ENCODE measurements around the gene CAMK2B. TPM values are rescaled to one million over a fixed set of nuclear protein-coding genes. Genes with fewer than 3 reads are reported as not detected.
A peak's percentile ranks its signal among the peaks of the same experiment; 100 is the strongest.

The CAMK2B gene
- total and polyA plus RNA-seq, 12 donors = 30.8 to 152 (median 113) TPM

GRCh38 chr7:44294325-44295069 lies 30.9 kb downstream of the CAMK2B start:
- intact Hi-C loops (cut with DNase I) = loop anchor here in 2 of 10 donors (5.0 kb wide), 1 partner anchor 37 kb away; no protein-coding TSS in a partner anchor
- no peak for TF ChIP-seq CTCF (IDR thresholded peaks at IDR 0.05)
- Histone ChIP-seq H3K9me3 (no peaks in the 10 kb centered on the region), H3K4me3 (no peak overlapping the region), H3K27me3 (peaks cover 0 to 10% (median 0%) of the 10 kb centered on the region in 7 donors), H3K36me3 (no peaks in the 10 kb centered on the region), H3K4me1 (peaks cover 17 to 75% (median 56%) of the 10 kb centered on the region in 9 donors), H3K27ac (peak overlapping the region in 4 of 10 donors; percentile 29 to 73 (median 59))
- WGBS, 2 donors = 77 to 95% methylated on average over 2 of the region's 2 CpGs
- ATAC-seq (peak in 1 of 8 donors; percentile 6), DNase-seq (no peak)

- H3K9me3 ChIP-seq = no peaks in the 10 kb centered on the region
- H3K36me3 ChIP-seq = no peaks in the 10 kb centered on the region
- H3K27ac ChIP-seq = peak overlapping the region in 6 of 10 donors; percentile 29 to 82 (median 59)
- H3K4me3 ChIP-seq = no peak overlapping the region
- no peak for TF ChIP-seq CTCF (IDR thresholded peaks at IDR 0.05)
- ATAC-seq = peak in 7 of 8 donors; percentile 20 to 70 (median 56)
- intact Hi-C loops (cut with DNase I) = loop anchor here in 2 of 10 donors (5.0 kb wide), 1 partner anchor 36 kb away; no protein-coding TSS in a partner anchor
- peaks cover 0 to 9% (median 0%) of the 10 kb centered on the region in 7 donors for H3K27me3 ChIP-seq
- DNase-seq = peak; percentile 16 to 34
- WGBS, 2 donors = 47 to 56% methylated on average over 17 of the region's 17 CpGs
- peaks cover 17 to 82% (median 60%) of the 10 kb centered on the region in 9 donors for H3K4me1 ChIP-seq
Observed at GRCh38 chr7:44293561-44294324, 31.7 kb downstream of the CAMK2B start.

GRCh38 chr7:44292876-44293560 lies 32.4 kb downstream of the CAMK2B start:
- peak overlapping the region in 6 of 10 donors; percentile 29 to 85 (median 78) for H3K27ac ChIP-seq
- TF ChIP-seq CTCF (IDR thresholded peaks at IDR 0.05) = no peak
- intact Hi-C loops (cut with DNase I) = loop anchor here in 2 of 10 donors (5.0 kb wide), 1 partner anchor 36 kb away; no protein-coding TSS in a partner anchor
- DNase-seq (no peak), ATAC-seq (no peak)
- peaks cover 0 to 9% (median 0%) of the 10 kb centered on the region in 7 donors for H3K27me3 ChIP-seq
- H3K4me3 ChIP-seq = no peak overlapping the region
- peaks cover 17 to 89% (median 60%) of the 10 kb centered on the region in 9 donors for H3K4me1 ChIP-seq
- no peaks in the 10 kb centered on the region for H3K36me3 ChIP-seq
- whole genome bisulfite sequencing, 2 donors = 74% methylated on average over 13 of the region's 13 CpGs
- no peaks in the 10 kb centered on the region for H3K9me3 ChIP-seq

GRCh38 chr7:44292420-44292817 lies 33.0 kb downstream of the CAMK2B start:
- TF ChIP-seq CTCF (IDR thresholded peaks at IDR 0.05) = no peak
- Histone ChIP-seq H3K4me1 (peaks cover 17 to 91% (median 60%) of the 10 kb centered on the region in 9 donors), H3K9me3 (no peaks in the 10 kb centered on the region), H3K27ac (peak overlapping the region in 9 of 10 donors; percentile 38 to 91 (median 78)), H3K4me3 (no peak overlapping the region), H3K27me3 (peaks cover 0 to 9% (median 0%) of the 10 kb centered on the region in 7 donors), H3K36me3 (no peaks in the 10 kb centered on the region)
- intact Hi-C loops (cut with DNase I) = loop anchor here in 2 of 10 donors (5.0 kb wide), 1 partner anchor 35 kb away; no protein-coding TSS in a partner anchor
- no peak for ATAC-seq
- WGBS, 2 donors = 29 to 53% methylated on average over 1 of the region's 1 CpG
- no peak for DNase-seq

Measured in heart right ventricle (tissue), 16 donors.